Spleen (tissue), 11 donors: ENCODE measurements around the gene DCTPP1. TPM values are rescaled to one million over a fixed set of nuclear protein-coding genes. Genes with fewer than 3 reads are reported as not detected.

Source experiments
- DNase-seq: peaks from one replicate; pipeline ENCODE4 v3.0.0-alpha.2; 2020
- H3K27ac ChIP-seq, 8 donors: fragments of 200-600 bp; sonication (generic) in 7 of 8; 1 replicate in 4 of 8; 2 replicates in 4 of 8; pipeline versions ENCODE4 v1.5.0 to v1.8.0; 2016 to 2021; ENCODE audit warnings: inconsistent platforms in 4 of 8, mild to moderate bottlenecking in 4 of 8, moderate library complexity in 1 of 8
- H3K27me3 ChIP-seq, 7 donors: fragments of 200-600 bp; sonication (generic) in 6 of 7; replicated peaks in 1 of 7; 1 replicate in 4 of 7; 2 replicates in 3 of 7; pipeline versions ENCODE4 v1.5.0 to v1.8.0; 2016 to 2021; ENCODE audit warnings: inconsistent platforms in 3 of 7, mild to moderate bottlenecking in 1 of 7
- H3K36me3 ChIP-seq, 6 donors: fragments of 200-600 bp; sonication (generic) in 5 of 6; 1 replicate in 4 of 6; 2 replicates in 2 of 6; pipeline versions ENCODE4 v1.5.0 to v1.8.0; 2016 to 2021; ENCODE audit warnings: inconsistent platforms in 2 of 6
- H3K4me1 ChIP-seq, 6 donors: fragments of 200-600 bp; sonication (generic) in 5 of 6; 1 replicate in 3 of 6; 2 replicates in 3 of 6; pipeline versions ENCODE4 v1.5.0 to v1.8.0; 2016 to 2021; ENCODE audit warnings: inconsistent platforms in 3 of 6
- H3K4me3 ChIP-seq, 8 donors: fragments of 200-600 bp; sonication (generic) in 7 of 8; 1 replicate in 4 of 8; 2 replicates in 4 of 8; pipeline versions ENCODE4 v1.5.0 to v1.8.0; 2016 to 2021; ENCODE audit warnings: inconsistent platforms in 4 of 8, mild to moderate bottlenecking in 4 of 8, moderate library complexity in 2 of 8
- H3K9me3 ChIP-seq, 8 donors: fragments of 200-600 bp; sonication (generic) in 7 of 8; 1 replicate in 4 of 8; 2 replicates in 4 of 8; pipeline versions ENCODE4 v1.5.0 to v1.8.0; 2016 to 2021; ENCODE audit warnings: inconsistent platforms in 4 of 8
- CTCF ChIP-seq, 11 experiments: fragments of 200-600 bp in 7 of 11; fragments of 450-650 bp in 4 of 11; sonication (generic) in 4 of 11; IDR thresholded peaks in 8 of 11; conservative IDR thresholded peaks in 3 of 11; 1 replicate in 7 of 11; 2 replicates in 4 of 11; pipeline versions ENCODE4 v1.4.0 to v1.8.0; 2016 to 2021; ENCODE audit warnings: antibody characterized with exemption in 11 of 11, inconsistent platforms in 4 of 11, mild to moderate bottlenecking in 1 of 11
- POLR2A ChIP-seq, 3 donors: fragments of 450-650 bp; IDR thresholded peaks; one replicate each; pipeline ENCODE4 v1.5.1; 2017; ENCODE audit warnings: antibody characterized with exemption in 3 of 3, mild to moderate bottlenecking in 1 of 3
- POLR2AphosphoS5 ChIP-seq, 3 donors: sonication (generic); formaldehyde crosslinking; IDR thresholded peaks; one replicate each; pipeline ENCODE4 v1.5.1; 2017; ENCODE audit warnings: antibody characterized with exemption in 3 of 3
- WGBS, 5 donors: extraction: QIAGEN DNeasy Blood & Tissue Kit in 3 of 5; methylation state at CpG; one replicate each; pipeline versions ENCODE4 v1.1.5 to v1.1.7; 2013 to 2018; 5-methylcytosine and 5-hydroxymethylcytosine counted together
- intact Hi-C: fragments of 100-400 bp; cut with DNase I; formaldehyde crosslinking; loops from one replicate; pipeline ENCODE4 v1.15.0; 2023; ENCODE audit warnings: low total_unique reads
- polyA plus RNA-seq, 3 donors: library from polyadenylated mRNA; stranded (reverse); fragments of 200-250 nt; gene quantifications; one replicate each; pipeline ENCODE4 v1.2.1, GENCODE V29; 2013
- total RNA-seq, 7 donors: library from RNA; depleted of rRNA in 3 of 7; stranded (reverse); fragments of >200 nt in 3 of 7; fragmentation: NEBNext Ultra II Directional in 4 of 7; extraction: Animal tissue kit (Norgen Biotek cat#: 25700) in 4 of 7; gene quantifications; one replicate each; pipeline versions ENCODE4 v1.1.0 to v1.2.1, GENCODE V29; 2016 to 2021
- donor health status: healthy with polysubstance abuse.
- donor health status: DM: no; HTN: no; CAD: no; lungs with moderate emphysema.
- donor health status: DM: no; HTN: no; CAD: no.
- donor health status: Bipolar disorder and iron deficiency.
- donor health status: healthy.
- donor health status: DM: no; HTN: no; CAD: no.
- donor health status: DM: yes; HTN: yes; CAD: no.

The DCTPP1 gene
- total and polyA plus RNA-seq, 10 donors = 17.6 to 49.1 (median 29.0) TPM

- peaks cover 3 to 65% (median 37%) of the 10 kb centered on the region in 6 donors for H3K4me1 ChIP-seq
- no peak for DNase-seq
- H3K27ac ChIP-seq = no peak overlapping the region
- no peak overlapping the region for H3K4me3 ChIP-seq
- WGBS, 5 donors = 81 to 90% (median 86%) methylated on average over 8 of the region's 8 CpGs
- H3K9me3 ChIP-seq = no peaks in the 10 kb centered on the region
- TF ChIP-seq POLR2AphosphoS5 (IDR thresholded peaks at IDR 0.05) = no peak
- no peak for TF ChIP-seq CTCF (IDR thresholded peaks at IDR 0.05 in 8 of 11, conservative IDR thresholded peaks at IDR 0.05 in 3 of 11)
- no peak for TF ChIP-seq POLR2A (IDR thresholded peaks at IDR 0.05)
- intact Hi-C loops = loop anchor here (5.0 kb wide), 1 partner anchor 50 kb away; no protein-coding TSS in a partner anchor
- no peaks in the 10 kb centered on the region for H3K27me3 ChIP-seq
- peaks cover 0 to 20% (median 13%) of the 10 kb centered on the region in 6 donors for H3K36me3 ChIP-seq
These were observed 27.9 kb downstream of the DCTPP1 start for GRCh38 chr16:30401768-30402425.

- Histone ChIP-seq H3K4me3 (peak overlapping the region; percentile 54 to 73 (median 60)), H3K36me3 (peaks cover 0 to 20% (median 13%) of the 10 kb centered on the region in 6 donors), H3K27ac (peak overlapping the region; percentile 48 to 85 (median 81)), H3K4me1 (peaks cover 10 to 77% (median 50%) of the 10 kb centered on the region in 6 donors), H3K27me3 (no peaks in the 10 kb centered on the region), H3K9me3 (no peaks in the 10 kb centered on the region)
- DNase-seq = no peak
- TF ChIP-seq POLR2AphosphoS5 (IDR thresholded peaks at IDR 0.05) = no peak
- TF ChIP-seq POLR2A (IDR thresholded peaks at IDR 0.05) = no peak
- TF ChIP-seq CTCF (IDR thresholded peaks at IDR 0.05 in 8 of 11, conservative IDR thresholded peaks at IDR 0.05 in 3 of 11) = no peak
- WGBS, 5 donors = 17 to 27% (median 18%) methylated on average over 7 to 12 of the region's 12 CpGs
- intact Hi-C loops = loop anchor here (5.0 kb wide), 1 partner anchor 47 kb away; no protein-coding TSS in a partner anchor
These were observed 30.2 kb downstream of the DCTPP1 start for GRCh38 chr16:30399435-30400186.

DNA sequence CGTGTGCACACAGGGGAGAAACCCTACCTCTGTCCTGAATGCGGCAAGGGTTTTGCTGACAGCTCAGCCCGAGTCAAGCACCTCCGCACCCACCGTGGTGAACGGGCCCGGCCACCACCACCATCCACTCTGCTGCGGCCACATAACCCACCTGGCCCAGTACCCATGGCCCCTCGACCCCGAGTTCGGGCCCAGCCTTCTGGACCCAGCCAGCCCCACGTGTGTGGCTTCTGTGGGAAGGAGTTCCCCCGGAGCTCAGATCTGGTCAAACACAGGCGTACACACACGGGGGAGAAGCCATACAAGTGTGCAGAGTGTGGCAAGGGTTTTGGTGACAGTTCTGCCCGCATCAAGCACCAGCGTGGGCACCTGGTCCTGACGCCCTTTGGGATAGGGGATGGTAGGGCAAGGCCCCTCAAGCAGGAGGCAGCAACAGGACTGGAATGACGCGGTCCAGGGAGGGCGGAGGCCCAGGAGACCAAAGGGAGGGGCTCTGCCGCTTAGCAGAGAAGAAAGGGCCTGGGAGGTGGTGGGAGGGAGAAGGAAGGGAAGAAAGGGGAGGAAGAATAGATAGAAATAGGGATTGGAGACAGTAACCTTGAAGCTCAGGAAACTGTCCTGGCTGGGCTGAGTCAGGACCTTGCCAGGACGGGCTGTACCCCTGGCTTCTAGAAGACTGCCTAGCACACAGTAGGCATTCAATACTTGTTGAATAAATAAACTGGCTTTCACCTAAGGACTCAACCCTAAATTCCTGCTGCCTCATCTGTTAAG is 31.0 kb downstream of the DCTPP1 start:
- H3K27ac ChIP-seq = peak overlapping the region in 1 of 8 donors; percentile 83
- no peak for TF ChIP-seq POLR2A (IDR thresholded peaks at IDR 0.05)
- no peak for TF ChIP-seq CTCF (IDR thresholded peaks at IDR 0.05 in 8 of 11, conservative IDR thresholded peaks at IDR 0.05 in 3 of 11)
- TF ChIP-seq POLR2AphosphoS5 (IDR thresholded peaks at IDR 0.05) = no peak
- H3K27me3 ChIP-seq = no peaks in the 10 kb centered on the region
- intact Hi-C loops = no loop called here
- H3K36me3 ChIP-seq = peaks cover 0 to 20% (median 13%) of the 10 kb centered on the region in 6 donors
- H3K9me3 ChIP-seq = no peaks in the 10 kb centered on the region
- WGBS, 5 donors = 69 to 85% (median 82%) methylated on average over 14 to 23 of the region's 23 CpGs
- no peak overlapping the region for H3K4me3 ChIP-seq
- no peak for DNase-seq
- H3K4me1 ChIP-seq = peaks cover 10 to 84% (median 52%) of the 10 kb centered on the region in 6 donors
